ENCODE measurements around the gene RAB7B.

- TF ChIP-seq POLR2AphosphoS5 (IDR thresholded peaks at IDR 0.05; ENCODE audit: low read depth, low read length) (no peak), TAF1 (IDR thresholded peaks at IDR 0.05; ENCODE audit: borderline replicate concordance, insufficient read depth, low read length) (no peak), FOXP2 (optimal IDR thresholded peaks at IDR 0.05; ENCODE audit: borderline replicate concordance, extremely low read depth, extremely low read length, insufficient read depth) (no peak)
- TF ChIP-seq, protein P1, sequence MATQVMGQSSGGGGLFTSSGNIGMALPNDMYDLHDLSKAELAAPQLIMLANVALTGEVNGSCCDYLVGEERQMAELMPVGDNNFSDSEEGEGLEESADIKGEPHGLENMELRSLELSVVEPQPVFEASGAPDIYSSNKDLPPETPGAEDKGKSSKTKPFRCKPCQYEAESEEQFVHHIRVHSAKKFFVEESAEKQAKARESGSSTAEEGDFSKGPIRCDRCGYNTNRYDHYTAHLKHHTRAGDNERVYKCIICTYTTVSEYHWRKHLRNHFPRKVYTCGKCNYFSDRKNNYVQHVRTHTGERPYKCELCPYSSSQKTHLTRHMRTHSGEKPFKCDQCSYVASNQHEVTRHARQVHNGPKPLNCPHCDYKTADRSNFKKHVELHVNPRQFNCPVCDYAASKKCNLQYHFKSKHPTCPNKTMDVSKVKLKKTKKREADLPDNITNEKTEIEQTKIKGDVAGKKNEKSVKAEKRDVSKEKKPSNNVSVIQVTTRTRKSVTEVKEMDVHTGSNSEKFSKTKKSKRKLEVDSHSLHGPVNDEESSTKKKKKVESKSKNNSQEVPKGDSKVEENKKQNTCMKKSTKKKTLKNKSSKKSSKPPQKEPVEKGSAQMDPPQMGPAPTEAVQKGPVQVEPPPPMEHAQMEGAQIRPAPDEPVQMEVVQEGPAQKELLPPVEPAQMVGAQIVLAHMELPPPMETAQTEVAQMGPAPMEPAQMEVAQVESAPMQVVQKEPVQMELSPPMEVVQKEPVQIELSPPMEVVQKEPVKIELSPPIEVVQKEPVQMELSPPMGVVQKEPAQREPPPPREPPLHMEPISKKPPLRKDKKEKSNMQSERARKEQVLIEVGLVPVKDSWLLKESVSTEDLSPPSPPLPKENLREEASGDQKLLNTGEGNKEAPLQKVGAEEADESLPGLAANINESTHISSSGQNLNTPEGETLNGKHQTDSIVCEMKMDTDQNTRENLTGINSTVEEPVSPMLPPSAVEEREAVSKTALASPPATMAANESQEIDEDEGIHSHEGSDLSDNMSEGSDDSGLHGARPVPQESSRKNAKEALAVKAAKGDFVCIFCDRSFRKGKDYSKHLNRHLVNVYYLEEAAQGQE (IDR thresholded peaks at IDR 0.05; ENCODE audit: insufficient read depth in 1 of 2, low read depth in 2 of 2, low read length in 2 of 2) = no peak
Observed at GRCh38 chr1:205951746-205952145, 51.4 kb downstream of the RAB7B start.
